Fibroblast of peridontal ligament (primary cell): ENCODE results near the gene ITGAD.
"Not testable (repeated sequence)": the region's sequence is repeated elsewhere in the genome, so short reads cannot be mapped to it uniquely, and the experiment has no call there.

Source experiments
- DNase-seq: peaks from one replicate; pipeline ENCODE4 v3.0.0-alpha.2; 2010; ENCODE audit errors: extremely low read depth

Gene ITGAD

GRCh38 chr16:31403590-31404352 is 10.6 kb downstream of the ITGAD start:
- no peak for DNase-seq

GRCh38 chr16:31404353-31405064 is 11.4 kb downstream of the ITGAD start:
- no peak for DNase-seq

DNA sequence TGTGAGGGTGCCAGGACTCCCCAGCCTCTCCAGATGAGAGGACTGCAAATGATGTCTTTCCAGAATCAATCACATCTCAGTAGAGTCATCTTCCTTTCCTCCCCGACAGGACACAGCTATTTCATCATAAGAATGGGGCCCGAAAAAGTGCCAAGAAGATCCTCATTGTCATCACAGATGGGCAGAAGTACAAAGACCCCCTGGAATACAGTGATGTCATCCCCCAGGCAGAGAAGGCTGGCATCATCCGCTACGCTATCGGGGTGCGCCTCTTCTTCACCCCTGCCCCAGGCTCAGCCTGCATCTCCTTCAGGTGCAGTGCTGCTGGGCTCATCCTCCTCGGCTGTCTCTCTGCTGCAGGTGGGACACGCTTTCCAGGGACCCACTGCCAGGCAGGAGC is 14.3 kb downstream of the ITGAD start:
- DNase-seq: no peak

DNA sequence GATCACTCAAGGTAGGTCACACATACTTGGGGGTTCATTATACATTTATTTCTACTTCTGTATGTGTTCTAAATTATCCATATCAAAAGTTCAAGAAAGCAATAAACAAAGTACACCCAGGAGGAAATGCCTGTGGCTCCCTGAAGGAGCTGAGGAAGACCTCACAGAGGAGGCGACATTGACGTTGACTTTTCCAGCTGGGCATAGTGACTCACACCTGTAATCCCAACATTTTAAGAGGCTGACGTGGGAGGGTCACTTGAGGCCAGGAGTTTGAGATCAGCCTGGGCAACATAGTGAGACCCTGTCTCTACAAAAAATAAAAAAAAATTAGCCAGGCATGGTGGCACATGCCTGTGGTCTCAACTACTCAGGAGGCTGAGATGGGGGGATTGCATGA is 16.3 kb downstream of the ITGAD start:
- DNase-seq: no peak

- no peak for DNase-seq
These were observed 16.9 kb downstream of the ITGAD start for GRCh38 chr16:31410082-31410481.

GRCh38 chr16:31411024-31411844 is 18.1 kb downstream of the ITGAD start:
- DNase-seq: no peak

DNA sequence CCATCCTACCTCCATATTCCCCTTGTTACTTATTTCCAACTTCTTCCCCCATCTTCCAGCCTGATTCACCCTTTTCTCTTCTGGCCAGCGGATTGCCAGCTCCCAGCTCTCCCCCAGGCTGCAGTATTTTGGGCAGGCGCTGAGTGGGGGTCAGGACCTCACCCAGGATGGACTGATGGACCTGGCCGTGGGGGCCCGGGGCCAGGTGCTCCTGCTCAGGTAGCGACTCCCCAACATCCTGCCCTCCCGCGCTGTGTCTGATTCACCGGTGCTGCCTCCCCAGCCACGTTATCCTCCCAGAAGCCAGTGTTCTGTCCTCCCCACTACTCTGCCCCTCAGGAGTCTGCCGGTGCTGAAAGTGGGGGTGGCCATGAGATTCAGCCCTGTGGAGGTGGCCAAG is 19.6 kb downstream of the ITGAD start:
- DNase-seq: no peak

DNA sequence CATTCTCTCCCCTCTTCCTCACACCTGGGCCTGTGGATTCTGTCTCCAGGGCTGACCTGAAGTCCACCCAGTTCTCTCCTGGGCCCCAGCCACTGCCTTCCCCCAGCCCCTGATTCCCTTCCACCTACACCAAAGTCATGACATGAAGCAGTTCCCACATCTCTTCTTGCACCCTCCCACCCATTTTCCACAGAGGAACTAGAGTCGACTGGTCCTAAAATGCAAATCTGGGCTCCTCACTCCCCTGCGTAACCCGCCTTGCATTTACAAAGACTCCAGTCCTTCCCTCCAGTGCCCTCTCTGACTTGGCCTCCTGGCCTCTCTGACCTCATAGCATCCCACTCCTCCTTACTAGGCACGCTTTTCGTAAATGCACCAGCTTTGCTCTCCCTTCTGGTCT is 20.2 kb downstream of the ITGAD start:
- no peak for DNase-seq

DNA sequence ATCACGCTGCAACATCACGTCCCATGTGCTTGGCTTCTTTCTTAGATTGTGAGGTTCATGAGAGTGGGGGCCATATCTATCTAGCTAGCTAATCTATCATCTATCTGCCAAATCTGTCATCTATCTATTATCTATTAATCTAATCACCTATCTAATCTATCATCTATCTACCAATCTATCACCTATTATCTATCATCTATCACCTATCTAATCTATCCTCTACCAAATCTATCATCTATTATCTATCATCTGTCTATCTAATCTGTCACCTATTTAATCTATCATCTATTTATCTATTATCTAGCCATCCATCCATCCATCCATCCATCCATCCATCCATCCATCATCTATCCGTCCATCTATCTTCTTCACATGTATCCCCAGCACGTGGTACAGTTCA is 20.8 kb downstream of the ITGAD start:
- DNase-seq: no peak

- no peak for DNase-seq
These were observed 21.6 kb downstream of the ITGAD start for GRCh38 chr16:31414706-31415105.

- no peak for DNase-seq
These were observed 23.2 kb downstream of the ITGAD start for GRCh38 chr16:31416371-31416770.

DNA sequence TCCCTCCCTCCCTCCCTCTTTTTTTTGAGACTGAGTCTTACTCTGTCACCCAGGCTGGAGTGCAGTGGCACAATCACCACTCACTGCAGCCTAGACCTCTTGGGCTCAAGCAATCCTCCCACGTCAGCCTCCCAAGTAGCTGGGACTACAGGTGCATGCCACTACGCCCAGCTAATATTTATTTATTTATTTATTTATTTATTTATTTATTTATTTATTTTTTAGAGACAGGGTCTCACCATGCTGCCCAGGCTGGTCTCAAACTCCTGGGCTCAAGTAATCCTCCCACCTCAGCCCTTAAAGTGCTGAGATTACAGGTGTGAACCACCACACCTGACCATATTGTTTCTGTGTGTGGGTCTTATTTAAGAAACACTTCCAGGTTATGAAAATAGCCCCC is 23.9 kb downstream of the ITGAD start:
- DNase-seq: not testable (repeated sequence)

DNA sequence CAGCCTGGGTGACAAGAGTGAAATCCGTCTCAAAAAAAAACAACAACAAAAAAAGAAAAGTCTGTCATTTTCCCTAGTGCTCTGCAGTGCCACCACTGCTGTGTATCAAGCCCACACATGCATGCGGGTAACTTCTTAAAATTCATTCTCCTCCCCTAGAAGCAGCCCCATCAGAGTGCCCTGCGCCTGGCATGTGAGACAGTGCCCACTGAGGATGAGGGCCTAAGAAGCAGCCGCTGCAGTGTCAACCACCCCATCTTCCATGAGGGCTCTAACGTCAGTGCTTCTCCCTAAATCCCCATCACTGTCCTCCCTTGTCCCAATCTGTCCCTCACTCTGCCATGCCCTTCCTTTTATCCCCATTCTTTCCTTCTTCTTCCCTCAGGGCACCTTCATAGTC is 24.8 kb downstream of the ITGAD start:
- DNase-seq: no peak

DNA sequence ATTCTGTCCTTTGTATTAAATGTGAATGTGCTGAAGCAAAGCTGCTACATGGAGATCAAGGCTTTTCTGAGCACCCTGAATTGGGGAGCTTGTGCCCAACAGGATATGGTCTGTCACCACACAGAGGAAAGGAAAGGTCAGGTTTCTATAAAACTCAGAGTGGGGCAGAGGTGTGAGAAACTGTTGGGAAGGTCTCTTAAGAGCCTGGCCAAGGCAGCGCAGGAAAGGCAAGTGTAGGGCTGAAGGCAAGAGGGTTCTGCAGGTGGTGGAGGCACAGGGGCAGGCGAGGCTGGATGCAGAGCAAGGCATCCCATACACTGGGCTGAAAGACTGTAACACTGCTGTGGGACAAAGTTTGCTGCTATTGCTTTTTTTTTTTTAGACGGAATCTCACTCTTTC is 26.9 kb downstream of the ITGAD start:
- no peak for DNase-seq

DNA sequence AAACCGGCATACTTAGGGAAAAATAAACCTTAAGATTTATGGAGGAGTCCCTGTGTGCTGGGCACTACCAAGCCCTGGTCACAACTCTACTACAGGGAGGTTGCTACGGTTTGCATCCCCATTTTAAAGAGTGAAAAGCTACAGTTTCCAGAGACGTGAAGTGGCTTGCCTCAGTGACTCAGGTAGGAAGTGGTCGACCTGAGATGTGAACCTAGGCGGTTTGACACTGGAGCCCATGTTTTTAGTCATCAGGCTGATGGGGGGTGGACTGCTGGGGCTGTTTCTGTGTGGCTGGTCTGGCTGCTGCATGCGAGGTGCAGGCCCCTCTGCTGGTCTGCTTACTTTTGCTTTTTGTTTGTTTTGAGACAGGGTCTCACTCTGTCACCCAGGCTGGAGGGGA is 28.5 kb downstream of the ITGAD start:
- no peak for DNase-seq

- no peak for DNase-seq
These were observed 30.1 kb downstream of the ITGAD start for GRCh38 chr16:31423241-31423640.

DNA sequence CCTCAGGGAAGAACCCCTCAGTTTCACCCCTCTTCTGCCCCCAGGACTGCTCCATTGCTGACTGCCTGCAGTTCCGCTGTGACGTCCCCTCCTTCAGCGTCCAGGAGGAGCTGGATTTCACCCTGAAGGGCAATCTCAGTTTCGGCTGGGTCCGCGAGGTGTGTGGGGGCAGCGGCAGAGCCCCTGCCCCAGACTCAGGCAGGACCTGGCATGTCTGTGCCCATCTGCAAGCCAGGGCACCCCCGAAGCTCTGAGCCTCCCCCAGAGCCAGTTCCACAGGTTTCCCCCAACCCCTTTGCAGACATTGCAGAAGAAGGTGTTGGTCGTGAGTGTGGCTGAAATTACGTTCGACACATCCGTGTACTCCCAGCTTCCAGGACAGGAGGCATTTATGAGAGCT is 30.7 kb downstream of the ITGAD start:
- DNase-seq: no peak

- DNase-seq: peak; percentile 5
These were observed 34.5 kb downstream of the ITGAD start for GRCh38 chr16:31427441-31428278.

- no peak for DNase-seq
These were observed 35.1 kb downstream of the ITGAD start, which contains the start of gene COX6A2 for GRCh38 chr16:31428279-31428597. TSS of gene COX6A2 (minus strand) at chr16:31428360. CDS start at chr16:31428325, 35 bp downstream.

DNA sequence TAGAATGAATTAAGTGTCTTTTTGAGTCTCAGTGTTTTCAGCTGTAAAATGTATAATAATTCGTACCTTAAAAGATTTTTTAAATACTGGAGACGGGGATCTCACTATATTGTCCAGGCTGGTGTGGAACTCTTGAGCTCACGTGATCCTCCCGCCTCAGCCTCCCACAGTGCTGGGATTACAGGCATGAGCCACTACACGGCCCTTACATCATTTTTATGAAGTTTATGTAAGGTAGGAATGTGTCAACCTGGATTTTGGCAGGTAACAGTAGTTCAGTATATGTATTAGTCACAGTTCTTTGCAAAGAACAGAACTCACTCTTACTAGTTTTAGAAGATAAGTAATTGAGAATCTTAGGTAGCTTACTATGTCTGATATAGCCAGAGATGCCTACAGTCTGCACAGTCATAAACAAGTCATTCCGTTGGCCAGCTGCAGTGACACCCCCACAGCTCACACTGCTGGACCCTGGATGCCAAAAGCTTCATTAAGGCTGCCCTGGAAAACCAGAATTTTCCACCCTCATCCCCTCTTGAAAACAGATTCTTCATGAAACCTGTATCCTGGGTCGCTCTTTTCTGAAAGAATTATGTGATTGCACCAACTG is 35.6 kb downstream of the ITGAD start:
- DNase-seq: no peak

DNA sequence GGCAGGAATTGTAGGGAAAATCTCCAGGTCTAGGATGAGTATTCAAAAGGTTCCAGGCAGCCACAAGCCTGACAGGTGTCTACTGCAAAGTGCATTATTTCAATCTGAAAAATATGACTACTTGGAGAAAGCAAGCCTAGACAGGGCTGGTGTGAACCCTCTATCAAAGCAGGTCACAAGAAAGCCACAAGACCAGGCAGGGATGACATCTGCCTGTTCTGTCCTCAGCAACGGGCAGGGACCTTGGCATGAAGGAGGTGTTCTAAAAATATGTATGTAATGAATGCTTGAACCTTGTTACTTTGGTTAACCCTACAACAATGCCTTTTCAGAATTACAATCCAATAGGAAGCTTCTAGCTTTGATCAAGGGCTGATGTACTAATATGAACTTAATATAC is 36.2 kb downstream of the ITGAD start:
- DNase-seq: no peak
